Measurements from ENCODE around the gene GPR161. TPM values are rescaled to one million over a fixed set of nuclear protein-coding genes. Genes with fewer than 3 reads are reported as not detected.

Gene GPR161
- polyA plus RNA-seq, 2 of the 4 experiments (the other 2 are of a cell fraction): 7.8 to 9.4 TPM

- ChIA-PET POLR2A (no interaction called here), CTCF (interaction anchor here (1.2 to 9.6 kb wide), 2 partner anchors 14 to 32 kb away, joined by 3 to 100 read pairs; no protein-coding TSS in a partner anchor)
- WGBS (ENCODE audit: missing lambda C conversion rate): 88% methylated on average over 3 of the region's 3 CpGs
- FAIRE-seq (no peak), DNase-seq (ENCODE audit: low read depth in 1 of 2, low spot score in 1 of 2) (no peak), ATAC-seq (no peak)
- Histone ChIP-seq H3K9me3 (no peaks in the 10 kb centered on the region), H3K27ac (no peak overlapping the region), H3K4me3 (no peak overlapping the region), H3K4me2 (no peak overlapping the region), H3K4me1 (no peaks in the 10 kb centered on the region)
- TF ChIP-seq POLR2A (IDR thresholded peaks at IDR 0.05; ENCODE audit: low read length): no peak
- TF ChIP-seq FOSL2 (IDR thresholded peaks at IDR 0.05): no peak
- TF ChIP-seq FOSL2 (CRISPR knock-in tag; IDR thresholded peaks at IDR 0.05): no peak
- no peak for TF ChIP-seq TFCP2L1 (CRISPR knock-in tag; IDR thresholded peaks at IDR 0.05)
- TF ChIP-seq CHD2 (IDR thresholded peaks at IDR 0.05; ENCODE audit: low read length, partially characterized antibody): no peak
- no peak for TF ChIP-seq HOXB5 (CRISPR knock-in tag; IDR thresholded peaks at IDR 0.05)
- no peak for TF ChIP-seq E2F6 (IDR thresholded peaks at IDR 0.05; ENCODE audit: borderline replicate concordance, low read depth)
- no peak for TF ChIP-seq JUN (IDR thresholded peaks at IDR 0.05)
- no peak for TF ChIP-seq NR3C1 (IDR thresholded peaks at IDR 0.05)
- no peak for TF ChIP-seq GATA3 (IDR thresholded peaks at IDR 0.05; ENCODE audit: borderline replicate concordance)
- no peak for TF ChIP-seq NPAS2 (CRISPR knock-in tag; IDR thresholded peaks at IDR 0.05; ENCODE audit: borderline replicate concordance)
- no peak for TF ChIP-seq PBX3 (IDR thresholded peaks at IDR 0.05)
- TF ChIP-seq USF2 (IDR thresholded peaks at IDR 0.05): no peak
- TF ChIP-seq MAZ (IDR thresholded peaks at IDR 0.05; ENCODE audit: borderline replicate concordance, low read depth, low read length): no peak
Measured at GRCh38 chr1:168069384-168069783, 67.3 kb downstream of the GPR161 start.

- no peak for ATAC-seq
- no peak overlapping the region for H3K4me2 ChIP-seq
- TF ChIP-seq REST (IDR thresholded peaks at IDR 0.05): no peak
- H3K4me3 ChIP-seq: no peak overlapping the region
- FAIRE-seq: no peak
- no peaks in the 10 kb centered on the region for H3K4me1 ChIP-seq
- DNase-seq (ENCODE audit: low read depth in 1 of 2, low spot score in 1 of 2): no peak
- H3K27ac ChIP-seq: no peak overlapping the region
- ChIA-PET POLR2A (no interaction called here), CTCF (interaction anchor here (9.6 kb wide), 1 partner anchor 17 kb away, joined by 100 read pairs; no protein-coding TSS in a partner anchor)
- WGBS (ENCODE audit: missing lambda C conversion rate): 90% methylated on average over 3 of the region's 3 CpGs
- H3K9me3 ChIP-seq: no peaks in the 10 kb centered on the region
Measured at GRCh38 chr1:168065506-168065905, 71.2 kb downstream of the GPR161 start.

GRCh38 chr1:168064216-168064615 lies 72.5 kb downstream of the GPR161 start:
- ChIA-PET CTCF (interaction anchor here (0.9 to 9.6 kb wide), 2 partner anchors 19 to 81 kb away, joined by 3 to 100 read pairs; no protein-coding TSS in a partner anchor), POLR2A (no interaction called here)
- 93% methylated on average over 1 of the region's 1 CpG for WGBS (ENCODE audit: missing lambda C conversion rate)

More at GRCh38 chr1:168064216-168064615, 72.5 kb downstream of the GPR161 start:
- no peaks in the 10 kb centered on the region for H3K4me1 ChIP-seq
- DNase-seq (ENCODE audit: low read depth in 1 of 2, low spot score in 1 of 2): no peak
- H3K9me3 ChIP-seq: no peaks in the 10 kb centered on the region
- no peak for FAIRE-seq
- no peak for TF ChIP-seq KDM5A (IDR thresholded peaks at IDR 0.05)
- no peak overlapping the region for H3K27ac ChIP-seq
- no peak for ATAC-seq
- no peak overlapping the region for H3K4me3 ChIP-seq
- H3K4me2 ChIP-seq: no peak overlapping the region

All from A549 (cell line).